Spleen (tissue), 11 donors: ENCODE data around the gene DNM1. TPM values are rescaled to one million over a fixed set of nuclear protein-coding genes. Genes with fewer than 3 reads are reported as not detected.

ENCODE experiments used
- DNase-seq: peaks from one replicate; pipeline ENCODE4 v3.0.0-alpha.2; 2020
- H3K27ac ChIP-seq, 8 donors: fragments of 200-600 bp; sonication (generic) in 7 of 8; 1 replicate in 4 of 8; 2 replicates in 4 of 8; pipeline versions ENCODE4 v1.5.0 to v1.8.0; 2016 to 2021; ENCODE audit warnings: inconsistent platforms in 4 of 8, mild to moderate bottlenecking in 4 of 8, moderate library complexity in 1 of 8
- H3K27me3 ChIP-seq, 7 donors: fragments of 200-600 bp; sonication (generic) in 6 of 7; replicated peaks in 1 of 7; 1 replicate in 4 of 7; 2 replicates in 3 of 7; pipeline versions ENCODE4 v1.5.0 to v1.8.0; 2016 to 2021; ENCODE audit warnings: inconsistent platforms in 3 of 7, mild to moderate bottlenecking in 1 of 7
- H3K36me3 ChIP-seq, 6 donors: fragments of 200-600 bp; sonication (generic) in 5 of 6; 1 replicate in 4 of 6; 2 replicates in 2 of 6; pipeline versions ENCODE4 v1.5.0 to v1.8.0; 2016 to 2021; ENCODE audit warnings: inconsistent platforms in 2 of 6
- H3K4me1 ChIP-seq, 6 donors: fragments of 200-600 bp; sonication (generic) in 5 of 6; 1 replicate in 3 of 6; 2 replicates in 3 of 6; pipeline versions ENCODE4 v1.5.0 to v1.8.0; 2016 to 2021; ENCODE audit warnings: inconsistent platforms in 3 of 6
- H3K4me3 ChIP-seq, 8 donors: fragments of 200-600 bp; sonication (generic) in 7 of 8; 1 replicate in 4 of 8; 2 replicates in 4 of 8; pipeline versions ENCODE4 v1.5.0 to v1.8.0; 2016 to 2021; ENCODE audit warnings: inconsistent platforms in 4 of 8, mild to moderate bottlenecking in 4 of 8, moderate library complexity in 2 of 8
- H3K9me3 ChIP-seq, 8 donors: fragments of 200-600 bp; sonication (generic) in 7 of 8; 1 replicate in 4 of 8; 2 replicates in 4 of 8; pipeline versions ENCODE4 v1.5.0 to v1.8.0; 2016 to 2021; ENCODE audit warnings: inconsistent platforms in 4 of 8
- CTCF ChIP-seq, 11 experiments: fragments of 200-600 bp in 7 of 11; fragments of 450-650 bp in 4 of 11; sonication (generic) in 4 of 11; IDR thresholded peaks in 8 of 11; conservative IDR thresholded peaks in 3 of 11; 1 replicate in 7 of 11; 2 replicates in 4 of 11; pipeline versions ENCODE4 v1.4.0 to v1.8.0; 2016 to 2021; ENCODE audit warnings: antibody characterized with exemption in 11 of 11, inconsistent platforms in 4 of 11, mild to moderate bottlenecking in 1 of 11
- POLR2A ChIP-seq, 3 donors: fragments of 450-650 bp; IDR thresholded peaks; one replicate each; pipeline ENCODE4 v1.5.1; 2017; ENCODE audit warnings: antibody characterized with exemption in 3 of 3, mild to moderate bottlenecking in 1 of 3
- POLR2AphosphoS5 ChIP-seq, 3 donors: sonication (generic); formaldehyde crosslinking; IDR thresholded peaks; one replicate each; pipeline ENCODE4 v1.5.1; 2017; ENCODE audit warnings: antibody characterized with exemption in 3 of 3
- WGBS, 5 donors: extraction: QIAGEN DNeasy Blood & Tissue Kit in 3 of 5; methylation state at CpG; one replicate each; pipeline versions ENCODE4 v1.1.5 to v1.1.7; 2013 to 2018; 5-methylcytosine and 5-hydroxymethylcytosine counted together
- intact Hi-C: fragments of 100-400 bp; cut with DNase I; formaldehyde crosslinking; loops from one replicate; pipeline ENCODE4 v1.15.0; 2023; ENCODE audit warnings: low total_unique reads
- polyA plus RNA-seq, 3 donors: library from polyadenylated mRNA; stranded (reverse); fragments of 200-250 nt; gene quantifications; one replicate each; pipeline ENCODE4 v1.2.1, GENCODE V29; 2013
- total RNA-seq, 7 donors: library from RNA; depleted of rRNA in 3 of 7; stranded (reverse); fragments of >200 nt in 3 of 7; fragmentation: NEBNext Ultra II Directional in 4 of 7; extraction: Animal tissue kit (Norgen Biotek cat#: 25700) in 4 of 7; gene quantifications; one replicate each; pipeline versions ENCODE4 v1.1.0 to v1.2.1, GENCODE V29; 2016 to 2021
- donor health status: healthy with polysubstance abuse.
- donor health status: DM: no; HTN: no; CAD: no; lungs with moderate emphysema.
- donor health status: DM: no; HTN: no; CAD: no.
- donor health status: Bipolar disorder and iron deficiency.
- donor health status: healthy.
- donor health status: DM: no; HTN: no; CAD: no.
- donor health status: DM: yes; HTN: yes; CAD: no.

The DNM1 gene
- total and polyA plus RNA-seq, 10 donors = 0.42 to 3.6 (median 1.6) TPM

GRCh38 chr9:128203707-128204551 is 750 bp downstream of the DNM1 start:
- Histone ChIP-seq H3K9me3 (no peaks in the 10 kb centered on the region), H3K27me3 (peaks cover 0 to 42% (median 24%) of the 10 kb centered on the region in 7 donors), H3K27ac (no peak overlapping the region), H3K4me3 (peak overlapping the region; percentile 45 to 78 (median 59)), H3K36me3 (no peaks in the 10 kb centered on the region), H3K4me1 (peaks cover 6 to 22% (median 18%) of the 10 kb centered on the region in 6 donors)
- WGBS, 5 donors = 1 to 3% (median 2%) methylated on average over 14 to 66 of the region's 67 CpGs
- TF ChIP-seq POLR2AphosphoS5 (IDR thresholded peaks at IDR 0.05) (peak in 1 of 3 donors; percentile 37), POLR2A (IDR thresholded peaks at IDR 0.05) (no peak), CTCF (IDR thresholded peaks at IDR 0.05 in 8 of 11, conservative IDR thresholded peaks at IDR 0.05 in 3 of 11) (no peak)
- DNase-seq = no peak
- intact Hi-C loops = no loop called here

- H3K4me3 ChIP-seq = no peak overlapping the region
- peaks cover 6 to 22% (median 18%) of the 10 kb centered on the region in 6 donors for H3K4me1 ChIP-seq
- intact Hi-C loops = no loop called here
- H3K27me3 ChIP-seq = peaks cover 0 to 45% (median 24%) of the 10 kb centered on the region in 7 donors
- TF ChIP-seq POLR2A (IDR thresholded peaks at IDR 0.05) = no peak
- no peak for TF ChIP-seq CTCF (IDR thresholded peaks at IDR 0.05 in 8 of 11, conservative IDR thresholded peaks at IDR 0.05 in 3 of 11)
- no peak for TF ChIP-seq POLR2AphosphoS5 (IDR thresholded peaks at IDR 0.05)
- H3K9me3 ChIP-seq = no peaks in the 10 kb centered on the region
- 55 to 96% (median 84%) methylated on average over 4 to 7 of the region's 7 CpGs for WGBS, 5 donors
- DNase-seq = no peak
- no peaks in the 10 kb centered on the region for H3K36me3 ChIP-seq
- no peak overlapping the region for H3K27ac ChIP-seq
These were observed 1.7 kb downstream of the DNM1 start for GRCh38 chr9:128204858-128205257.

GRCh38 chr9:128205296-128205944 is 2.2 kb downstream of the DNM1 start:
- no peaks in the 10 kb centered on the region for H3K36me3 ChIP-seq
- H3K4me3 ChIP-seq = no peak overlapping the region
- 80 to 86% (median 81%) methylated on average over 3 to 16 of the region's 16 CpGs for WGBS, 5 donors
- no peak overlapping the region for H3K27ac ChIP-seq
- H3K4me1 ChIP-seq = peaks cover 6 to 22% (median 18%) of the 10 kb centered on the region in 6 donors
- no peak for DNase-seq
- peaks cover 0 to 45% (median 24%) of the 10 kb centered on the region in 7 donors for H3K27me3 ChIP-seq
- TF ChIP-seq POLR2AphosphoS5 (IDR thresholded peaks at IDR 0.05) = no peak
- H3K9me3 ChIP-seq = no peaks in the 10 kb centered on the region
- intact Hi-C loops = no loop called here

GRCh38 chr9:128206484-128206883 is 3.3 kb downstream of the DNM1 start:
- no peak for TF ChIP-seq POLR2AphosphoS5 (IDR thresholded peaks at IDR 0.05)
- no peak for TF ChIP-seq CTCF (IDR thresholded peaks at IDR 0.05 in 8 of 11, conservative IDR thresholded peaks at IDR 0.05 in 3 of 11)
- no peak for TF ChIP-seq POLR2A (IDR thresholded peaks at IDR 0.05)
- peaks cover 6 to 22% (median 18%) of the 10 kb centered on the region in 6 donors for H3K4me1 ChIP-seq
- no peak for DNase-seq
- no peaks in the 10 kb centered on the region for H3K9me3 ChIP-seq
- H3K27ac ChIP-seq = no peak overlapping the region
- H3K36me3 ChIP-seq = no peaks in the 10 kb centered on the region
- H3K4me3 ChIP-seq = no peak overlapping the region
- 75 to 94% (median 87%) methylated on average over 3 of the region's 3 CpGs for WGBS, 5 donors
- intact Hi-C loops = no loop called here
- peaks cover 0 to 45% (median 24%) of the 10 kb centered on the region in 7 donors for H3K27me3 ChIP-seq
